Adrenal gland (tissue), 5 donors: ENCODE data around the gene AIFM3.

ENCODE experiments used
- CTCF ChIP-seq, 6 experiments: fragments of 450-650 bp in 4 of 6; fragments of 200-600 bp in 2 of 6; sonication (generic) in 1 of 6; IDR thresholded peaks; 1 replicate in 5 of 6; 2 replicates in 1 of 6; pipeline versions ENCODE4 v1.5.1 to v1.8.0; 2016 to 2021; ENCODE audit warnings: antibody characterized with exemption in 6 of 6, mild to moderate bottlenecking in 2 of 6, moderate library complexity in 1 of 6
- POLR2A ChIP-seq, 2 donors: fragments of 450-650 bp; IDR thresholded peaks; one replicate each; pipeline ENCODE4 v1.6.1; 2017; ENCODE audit warnings: antibody characterized with exemption in 2 of 2, mild to moderate bottlenecking in 2 of 2, moderate library complexity in 1 of 2
- donor health status: DM: no; HTN: no; CAD: no.

GRCh38 chr22:20963201-20964052 lies 3.6 kb upstream of the AIFM3 start:
- TF ChIP-seq CTCF (IDR thresholded peaks at IDR 0.05) (no peak), POLR2A (IDR thresholded peaks at IDR 0.05) (no peak)
